Measurements from ENCODE around the gene EFNA1. TPM values are rescaled to one million over a fixed set of nuclear protein-coding genes. Genes with fewer than 3 reads are reported as not detected.

EFNA1 gene
- total and polyA plus RNA-seq, 10 donors = 3.7 to 19.4 (median 9.1) TPM

GRCh38 chr1:155082301-155083051 is 45.2 kb upstream of the EFNA1 start:
- no peaks in the 10 kb centered on the region for H3K36me3 ChIP-seq
- H3K4me3 ChIP-seq = peak overlapping the region in 5 of 8 donors; percentile 7 to 68 (median 25)
- peak; percentile 78 for DNase-seq
- H3K27me3 ChIP-seq (replicated peaks in 1 of 7) = peaks cover 24 to 66% (median 58%) of the 10 kb centered on the region in 7 donors
- H3K4me1 ChIP-seq = peaks cover 58 to 91% (median 81%) of the 10 kb centered on the region in 6 donors
- no peaks in the 10 kb centered on the region for H3K9me3 ChIP-seq
- no peak for TF ChIP-seq CTCF (IDR thresholded peaks at IDR 0.05 in 8 of 11, conservative IDR thresholded peaks at IDR 0.05 in 3 of 11)
- TF ChIP-seq POLR2AphosphoS5 (IDR thresholded peaks at IDR 0.05) = no peak
- H3K27ac ChIP-seq = no peak overlapping the region
- intact Hi-C loops (cut with DNase I; ENCODE audit: low total_unique reads) = no loop called here
- 4 to 6% (median 5%) methylated on average over 34 to 36 of the region's 36 CpGs for WGBS, 5 donors

- DNase-seq = peak; percentile 75
- WGBS, 5 donors = 60 to 82% (median 72%) methylated on average over 4 to 6 of the region's 6 CpGs
These were observed 44.6 kb upstream of the EFNA1 start for GRCh38 chr1:155083052-155083541.

DNA sequence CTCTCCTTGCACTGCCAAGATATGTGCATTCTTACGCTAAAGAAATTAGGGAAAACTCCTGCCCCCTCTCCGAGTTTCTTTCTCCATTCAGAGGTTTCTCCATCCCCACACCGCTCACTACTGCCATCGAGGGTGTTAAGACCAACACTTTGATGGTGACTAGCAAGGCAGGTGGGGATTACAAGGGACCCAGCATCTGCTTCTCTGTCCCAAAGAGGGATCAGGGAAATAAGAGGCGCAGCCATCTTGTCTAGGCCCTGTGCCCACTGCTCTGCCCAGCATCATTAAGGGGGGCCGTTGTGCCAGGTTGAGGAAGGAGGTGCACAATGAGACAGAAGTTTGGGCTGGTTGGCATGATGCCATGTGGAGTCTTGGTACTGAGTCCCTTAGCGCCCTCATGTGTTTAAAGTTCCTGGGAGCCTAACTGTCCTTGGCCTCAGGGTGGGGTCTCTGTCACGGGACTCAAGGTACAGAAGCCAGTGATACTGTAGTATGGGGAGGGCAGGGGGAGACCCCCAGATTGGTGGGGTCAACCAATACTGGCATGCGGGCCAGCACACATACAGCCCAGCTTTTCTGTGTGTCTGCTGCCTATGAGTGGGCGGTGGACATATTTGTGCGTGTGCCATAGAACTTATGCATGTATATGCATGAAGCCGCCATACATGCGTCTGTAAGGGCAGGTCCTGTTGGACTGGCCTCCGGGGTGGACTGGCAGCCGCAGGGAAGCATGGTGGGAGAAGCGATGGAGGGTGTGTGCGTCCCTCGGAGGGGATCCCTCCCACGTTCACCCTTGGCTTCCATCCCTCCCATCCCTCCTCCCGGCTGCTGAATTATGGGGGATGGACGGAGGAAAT is 43.6 kb upstream of the EFNA1 start:
- 24 to 30% (median 28%) methylated on average over 20 to 21 of the region's 21 CpGs for WGBS, 5 donors
- H3K4me1 ChIP-seq = peaks cover 56 to 83% (median 74%) of the 10 kb centered on the region in 6 donors
- no peaks in the 10 kb centered on the region for H3K36me3 ChIP-seq
- TF ChIP-seq POLR2A (IDR thresholded peaks at IDR 0.05) (no peak), POLR2AphosphoS5 (IDR thresholded peaks at IDR 0.05) (peak in 1 of 3 donors; percentile 27), CTCF (IDR thresholded peaks at IDR 0.05 in 8 of 11, conservative IDR thresholded peaks at IDR 0.05 in 3 of 11) (no peak)
- no peak for DNase-seq
- H3K27me3 ChIP-seq (replicated peaks in 1 of 7) = peaks cover 24 to 55% (median 54%) of the 10 kb centered on the region in 7 donors
- intact Hi-C loops (cut with DNase I; ENCODE audit: low total_unique reads) = no loop called here
- no peaks in the 10 kb centered on the region for H3K9me3 ChIP-seq
- H3K27ac ChIP-seq = peak overlapping the region in 7 of 8 donors; percentile 80 to 95 (median 91)
- H3K4me3 ChIP-seq = peak overlapping the region; percentile 71 to 91 (median 84)

More at GRCh38 chr1:155083052-155083541, 44.6 kb upstream of the EFNA1 start:
- Histone ChIP-seq H3K36me3 (no peaks in the 10 kb centered on the region), H3K9me3 (no peaks in the 10 kb centered on the region), H3K27me3 (replicated peaks in 1 of 7) (peaks cover 24 to 64% (median 58%) of the 10 kb centered on the region in 7 donors), H3K4me1 (peaks cover 58 to 93% (median 82%) of the 10 kb centered on the region in 6 donors), H3K4me3 (peak overlapping the region in 1 of 8 donors; percentile 68), H3K27ac (no peak overlapping the region)
- intact Hi-C loops (cut with DNase I; ENCODE audit: low total_unique reads) = no loop called here
- TF ChIP-seq CTCF (IDR thresholded peaks at IDR 0.05 in 8 of 11, conservative IDR thresholded peaks at IDR 0.05 in 3 of 11) (no peak), POLR2AphosphoS5 (IDR thresholded peaks at IDR 0.05) (no peak), POLR2A (IDR thresholded peaks at IDR 0.05) (no peak)
